AG04449 (cell line): ENCODE results near the gene CRMP1.

Experiments used
- CTCF ChIA-PET: fragments of 350-600 bp; formaldehyde crosslinking; extraction: SDS; loops from one replicate; lab custom pipeline; 2021; ENCODE audit warnings: antibody characterized with exemption; lab: Yijun Ruan, JAX
- POLR2A ChIA-PET: fragments of 400-600, 350-600 bp; formaldehyde crosslinking; extraction: SDS; loops from one replicate; lab custom pipeline; 2020; ENCODE audit warnings: antibody characterized with exemption, inconsistent platforms; lab: Yijun Ruan, JAX
- DNase-seq: peaks from one replicate; pipeline ENCODE4 v3.0.0-alpha.2; 2010; ENCODE audit warnings: low read depth, low spot score
- H3K4me3 ChIP-seq: 2 replicates; pipeline ENCODE4 v1.5.1; 2011; ENCODE audit warnings: low read depth, mild to moderate bottlenecking, control low read depth, low read length
- CTCF ChIP-seq: IDR thresholded peaks from one replicate; pipeline ENCODE4 v1.5.1; 2011; ENCODE audit warnings: mild to moderate bottlenecking, moderate library complexity, low read length, control low read depth, inconsistent platforms; ENCODE audit not compliant: insufficient read depth; ENCODE audit errors: missing control alignments

CRMP1 gene

DNA sequence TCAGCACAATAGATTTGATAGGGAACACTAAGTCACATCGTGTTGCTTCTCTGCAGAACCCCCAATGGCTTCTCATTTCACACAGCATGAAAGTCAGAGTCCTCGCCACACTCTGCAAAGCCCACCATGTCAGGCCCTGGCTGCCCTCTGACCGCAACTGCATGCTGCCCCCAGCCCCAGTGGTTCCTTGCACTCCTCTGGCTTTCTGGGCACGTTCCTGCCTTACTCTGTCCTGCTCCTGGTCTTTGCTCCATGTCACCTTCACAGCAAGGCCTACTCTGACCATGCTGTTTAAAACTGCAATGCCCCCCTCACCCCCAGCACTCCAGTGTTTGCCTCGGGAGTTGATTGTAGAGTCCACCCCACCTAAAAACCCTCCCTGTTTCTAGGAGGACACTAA, 103.7 kb downstream of the CRMP1 start:
- POLR2A ChIA-PET: no interaction called here
- H3K4me3 ChIP-seq: no peak overlapping the region
- CTCF ChIA-PET: interaction anchor here (1.3 to 1.5 kb wide), 2 partner anchors 13 to 67 kb away, joined by 3 read pairs; no protein-coding TSS in a partner anchor
- no peak for DNase-seq
- TF ChIP-seq CTCF: no peak

- no peak for TF ChIP-seq CTCF
- ChIA-PET POLR2A (no interaction called here), CTCF (interaction anchor here (0.9 to 1.5 kb wide), 2 partner anchors 12 to 13 kb away, joined by 3 read pairs; no protein-coding TSS in a partner anchor)
- no peak overlapping the region for H3K4me3 ChIP-seq
- no peak for DNase-seq
Measured at GRCh38 chr4:5788144-5788543, 104.7 kb downstream of the CRMP1 start.

DNA sequence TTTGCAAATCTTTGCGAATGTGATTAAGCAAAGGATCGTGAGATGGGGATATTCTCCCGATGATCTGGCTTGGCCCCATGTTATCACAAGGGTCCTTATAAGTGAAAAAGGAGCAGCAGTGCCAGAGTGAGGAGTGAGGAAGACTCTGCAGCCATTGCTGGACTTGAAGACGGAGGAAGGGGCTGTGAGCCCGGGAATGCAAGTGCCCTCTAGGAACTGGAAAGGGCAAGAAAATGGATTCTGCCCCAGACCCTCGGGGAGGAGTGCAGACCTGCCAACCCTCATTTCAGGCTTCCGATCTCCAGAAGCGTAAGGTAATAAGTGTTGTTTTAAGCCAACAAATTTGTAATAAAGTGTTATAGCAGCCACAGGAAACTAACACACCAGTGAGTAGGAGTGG, 105.6 kb downstream of the CRMP1 start:
- no peak overlapping the region for H3K4me3 ChIP-seq
- DNase-seq: no peak
- ChIA-PET POLR2A (no interaction called here), CTCF (interaction anchor here (0.6 kb wide), 1 partner anchor 10 kb away, joined by 3 read pairs; no protein-coding TSS in a partner anchor)
- no peak for TF ChIP-seq CTCF

DNA sequence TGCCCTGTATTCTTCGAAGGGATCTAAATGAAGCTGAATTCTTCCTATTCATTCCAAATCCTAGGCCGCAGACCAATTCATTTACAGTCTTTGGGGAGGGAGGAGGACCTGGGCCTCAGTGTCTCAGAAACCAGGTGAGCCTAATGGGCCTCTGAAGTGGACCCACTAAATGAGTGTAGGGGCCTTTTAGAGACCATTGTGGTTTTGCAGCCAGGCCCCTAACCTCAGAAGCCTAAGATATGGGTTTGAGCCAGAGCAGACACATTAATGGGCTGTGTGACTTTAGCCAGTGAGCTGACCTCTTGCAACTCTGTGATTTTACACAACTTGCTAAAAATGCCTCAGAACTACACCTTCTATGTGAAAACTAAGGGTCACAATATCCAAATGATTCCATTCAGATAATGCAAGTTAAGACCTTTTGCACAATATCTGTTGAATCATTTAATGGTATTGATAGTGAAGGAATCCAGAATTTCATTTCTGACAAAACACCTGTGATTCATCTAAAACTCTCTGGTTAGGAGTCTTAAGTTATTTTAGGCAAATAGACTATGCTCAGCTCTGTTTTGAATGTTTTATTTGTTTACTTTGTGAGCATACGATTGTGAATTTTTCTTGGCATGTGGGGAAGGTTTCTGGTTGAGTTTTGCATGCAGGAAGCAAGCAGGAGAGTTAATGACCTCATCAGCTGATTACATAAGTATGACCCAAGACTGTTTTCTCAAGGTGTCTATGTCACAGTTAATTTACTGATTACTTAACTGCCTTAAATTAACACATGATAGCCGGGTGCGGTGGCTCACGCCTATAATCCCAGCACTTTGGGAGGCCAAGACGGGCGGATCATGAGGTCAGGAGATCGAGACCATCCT, 106.8 kb downstream of the CRMP1 start:
- ChIA-PET POLR2A (no interaction called here), CTCF (interaction anchor here (1.2 to 1.4 kb wide), 2 partner anchors 12 to 38 kb away, joined by 3 to 5 read pairs; no protein-coding TSS in a partner anchor)
- no peak overlapping the region for H3K4me3 ChIP-seq
- no peak for TF ChIP-seq CTCF
- peak; percentile 70 for DNase-seq

GRCh38 chr4:5784960-5785611, 107.8 kb downstream of the CRMP1 start:
- ChIA-PET CTCF (interaction anchor here (1.2 to 1.4 kb wide), 2 partner anchors 11 to 37 kb away, joined by 3 to 5 read pairs; no protein-coding TSS in a partner anchor), POLR2A (no interaction called here)
- no peak for DNase-seq
- TF ChIP-seq CTCF: no peak
- no peak overlapping the region for H3K4me3 ChIP-seq

DNA sequence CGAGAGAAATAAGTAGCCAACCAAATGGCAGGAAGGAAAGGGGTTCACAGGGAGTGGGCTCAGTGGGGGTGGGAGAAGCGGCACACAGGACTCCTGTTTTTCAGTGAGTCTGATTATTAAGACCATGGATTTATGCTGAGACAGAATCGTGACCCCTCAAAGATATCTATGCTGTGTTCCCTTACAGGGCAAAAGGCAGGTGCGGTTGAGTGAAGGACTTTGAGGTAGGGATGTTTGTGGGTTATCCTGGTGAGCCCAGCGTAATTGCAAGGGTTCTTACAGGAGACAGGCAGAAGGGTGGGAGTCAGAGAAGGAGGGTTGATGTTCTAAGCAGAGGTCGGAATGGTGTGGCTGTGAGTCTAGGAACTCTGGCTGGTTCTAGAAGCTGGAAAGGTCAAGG, 108.9 kb downstream of the CRMP1 start:
- no peak for TF ChIP-seq CTCF
- DNase-seq: no peak
- no peak overlapping the region for H3K4me3 ChIP-seq
- ChIA-PET CTCF (no interaction called here), POLR2A (no interaction called here)
